ENCODE data around the gene RIN1. TPM values are rescaled to one million over a fixed set of nuclear protein-coding genes. Genes with fewer than 3 reads are reported as not detected.
A peak's percentile ranks its signal among the peaks of the same experiment; 100 is the strongest.

RIN1 gene
- total and polyA plus RNA-seq, 9 of the 15 experiments (the other 6 are each of a cell fraction or from before 2014, with no cell fraction given), result 0.01 to 1.2 (median 0.45) TPM; not detected in 1

- no peak for TF ChIP-seq ZMIZ1 (IDR thresholded peaks at IDR 0.05; ENCODE audit: low read depth in 2 of 2, low read length in 2 of 2)
- TF ChIP-seq ZBTB26 (CRISPR knock-in tag; IDR thresholded peaks at IDR 0.05), result no peak
- no peak for TF ChIP-seq RBM22 (IDR thresholded peaks at IDR 0.05; ENCODE audit: low read depth, low read length, poor library complexity, severe bottlenecking)
- TF ChIP-seq, protein P1, sequence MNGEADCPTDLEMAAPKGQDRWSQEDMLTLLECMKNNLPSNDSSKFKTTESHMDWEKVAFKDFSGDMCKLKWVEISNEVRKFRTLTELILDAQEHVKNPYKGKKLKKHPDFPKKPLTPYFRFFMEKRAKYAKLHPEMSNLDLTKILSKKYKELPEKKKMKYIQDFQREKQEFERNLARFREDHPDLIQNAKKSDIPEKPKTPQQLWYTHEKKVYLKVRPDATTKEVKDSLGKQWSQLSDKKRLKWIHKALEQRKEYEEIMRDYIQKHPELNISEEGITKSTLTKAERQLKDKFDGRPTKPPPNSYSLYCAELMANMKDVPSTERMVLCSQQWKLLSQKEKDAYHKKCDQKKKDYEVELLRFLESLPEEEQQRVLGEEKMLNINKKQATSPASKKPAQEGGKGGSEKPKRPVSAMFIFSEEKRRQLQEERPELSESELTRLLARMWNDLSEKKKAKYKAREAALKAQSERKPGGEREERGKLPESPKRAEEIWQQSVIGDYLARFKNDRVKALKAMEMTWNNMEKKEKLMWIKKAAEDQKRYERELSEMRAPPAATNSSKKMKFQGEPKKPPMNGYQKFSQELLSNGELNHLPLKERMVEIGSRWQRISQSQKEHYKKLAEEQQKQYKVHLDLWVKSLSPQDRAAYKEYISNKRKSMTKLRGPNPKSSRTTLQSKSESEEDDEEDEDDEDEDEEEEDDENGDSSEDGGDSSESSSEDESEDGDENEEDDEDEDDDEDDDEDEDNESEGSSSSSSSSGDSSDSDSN (IDR thresholded peaks at IDR 0.05; ENCODE audit: borderline replicate concordance in 1 of 2, low read depth in 2 of 2, low read length in 2 of 2), result peak in 1 of 2 experiments; percentile 73; a peak in 1 of 4 replicates
- TF ChIP-seq NR1H2 (CRISPR knock-in tag; IDR thresholded peaks at IDR 0.05), result 0 out of 2 replicates have a peak, but pooled peaks have one; percentile 22
- TF ChIP-seq SRSF1 (IDR thresholded peaks at IDR 0.05; ENCODE audit: low read depth, low read length), result no peak
- no peak for TF ChIP-seq GTF2A2 (tag; IDR thresholded peaks at IDR 0.05)
- TF ChIP-seq BCOR (IDR thresholded peaks at IDR 0.05), result no peak
- no peak for TF ChIP-seq PATZ1 (CRISPR knock-in tag; IDR thresholded peaks at IDR 0.05; ENCODE audit: borderline replicate concordance)
- TF ChIP-seq SMAD4 (CRISPR knock-in tag; conservative IDR thresholded peaks at IDR 0.05), result no peak
- no peak; the same call in 1 of the 2 replicates for TF ChIP-seq HNRNPL (IDR thresholded peaks at IDR 0.05; ENCODE audit: low read depth, low read length)
- no peak for TF ChIP-seq ARID2 (IDR thresholded peaks at IDR 0.05)
- TF ChIP-seq, protein P2, sequence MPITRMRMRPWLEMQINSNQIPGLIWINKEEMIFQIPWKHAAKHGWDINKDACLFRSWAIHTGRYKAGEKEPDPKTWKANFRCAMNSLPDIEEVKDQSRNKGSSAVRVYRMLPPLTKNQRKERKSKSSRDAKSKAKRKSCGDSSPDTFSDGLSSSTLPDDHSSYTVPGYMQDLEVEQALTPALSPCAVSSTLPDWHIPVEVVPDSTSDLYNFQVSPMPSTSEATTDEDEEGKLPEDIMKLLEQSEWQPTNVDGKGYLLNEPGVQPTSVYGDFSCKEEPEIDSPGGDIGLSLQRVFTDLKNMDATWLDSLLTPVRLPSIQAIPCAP (CRISPR knock-in tag; IDR thresholded peaks at IDR 0.05; ENCODE audit: borderline replicate concordance), result no peak
- no peak for TF ChIP-seq ZNF699 (CRISPR knock-in tag; IDR thresholded peaks at IDR 0.05; ENCODE audit: insufficient replicate concordance)
- peak in 1 of 2 experiments; percentile 65; a peak in 1 of 4 replicates for TF ChIP-seq SRF (CRISPR knock-in tag; IDR thresholded peaks at IDR 0.05)
These were observed 35.6 kb upstream of the RIN1 start, which contains the start of gene SLC29A2 (continued) for GRCh38 chr11:66371627-66372415.

All from K562 (cell line).